GM19099 (cell line): ENCODE measurements around the gene NUFIP1.

Experiments
- POLR2A ChIP-seq: IDR thresholded peaks from 3 replicates; pipeline ENCODE4 v1.6.1; 2011; ENCODE audit warnings: low read depth; ENCODE audit not compliant: insufficient read length; ENCODE audit errors: extremely low read depth

Gene NUFIP1

GRCh38 chr13:44974056-44974793 lies 15.0 kb downstream of the NUFIP1 start:
- no peak for TF ChIP-seq POLR2A

- TF ChIP-seq POLR2A = no peak
These were observed 16.2 kb downstream of the NUFIP1 start for GRCh38 chr13:44972956-44973581.

- TF ChIP-seq POLR2A = no peak
These were observed 17.3 kb downstream of the NUFIP1 start for GRCh38 chr13:44971656-44972595.

GRCh38 chr13:44969551-44970484 lies 19.5 kb downstream of the NUFIP1 start:
- TF ChIP-seq POLR2A = no peak

- TF ChIP-seq POLR2A = no peak
These were observed 20.8 kb downstream of the NUFIP1 start for GRCh38 chr13:44968434-44968815.

- no peak for TF ChIP-seq POLR2A
These were observed 21.4 kb downstream of the NUFIP1 start for GRCh38 chr13:44967704-44968433.

- TF ChIP-seq POLR2A = no peak
These were observed 27.3 kb downstream of the NUFIP1 start for GRCh38 chr13:44961997-44962396.

- no peak for TF ChIP-seq POLR2A
These were observed 33.9 kb downstream of the NUFIP1 start for GRCh38 chr13:44955406-44955805.

- no peak for TF ChIP-seq POLR2A
These were observed 35.0 kb downstream of the NUFIP1 start for GRCh38 chr13:44954224-44954623.

GRCh38 chr13:44952671-44953070 lies 36.6 kb downstream of the NUFIP1 start:
- TF ChIP-seq POLR2A = no peak

- TF ChIP-seq POLR2A = no peak
These were observed 38.1 kb downstream of the NUFIP1 start for GRCh38 chr13:44951184-44951583.

- no peak for TF ChIP-seq POLR2A
These were observed 50.4 kb downstream of the NUFIP1 start for GRCh38 chr13:44938854-44939253.

- TF ChIP-seq POLR2A = no peak
These were observed 53.0 kb downstream of the NUFIP1 start for GRCh38 chr13:44936246-44936645.

GRCh38 chr13:44934724-44935123 lies 54.5 kb downstream of the NUFIP1 start:
- TF ChIP-seq POLR2A = no peak
